GM12878 (cell line): ENCODE results near the gene CA10. TPM values are rescaled to one million over a fixed set of nuclear protein-coding genes. Genes with fewer than 3 reads are reported as not detected.

Source experiments
- ATAC-seq: fragments of 200-7000 bp; cut with Tn5 transposase; 3 replicates; pipeline ENCODE4 v1.9.1; 2020; ENCODE audit warnings: mild to moderate bottlenecking, moderate library complexity
- BruUV-seq: library from RNA; stranded (reverse); fragments of 400-500 nt; replicated peaks from 2 replicates; lab custom pipeline; 2021; lab: Mats Ljungman, UMichigan
- CTCF ChIA-PET: fragments of 300-600 bp; sonication (Branson Sonifier 250); formaldehyde crosslinking; extraction: SDS; loops from one replicate; lab custom pipeline; 2021; ENCODE audit warnings: inconsistent platforms; lab: Yijun Ruan, JAX
- POLR2A ChIA-PET: fragments of 350-600 bp; formaldehyde crosslinking; extraction: SDS; loops from one replicate; lab custom pipeline; 2021; ENCODE audit warnings: inconsistent platforms; lab: Charles Lee
- RAD21 ChIA-PET: fragments of 300-600 bp; sonication (Branson Sonifier 250); formaldehyde crosslinking; loops from one replicate; lab custom pipeline; 2023; ENCODE audit warnings: antibody characterized with exemption; ENCODE audit not compliant: unreplicated experiment; lab: Charles Lee
- SMC1A ChIA-PET: fragments of 300-600 bp; sonication (Branson Sonifier 250); formaldehyde crosslinking; loops from one replicate; lab custom pipeline; 2023; ENCODE audit not compliant: unreplicated experiment, uncharacterized antibody; lab: Charles Lee
- DNase-seq: peaks from one replicate; pipeline ENCODE4 v3.0.0-alpha.2; 2011; ENCODE audit warnings: low read depth, low spot score
- FAIRE-seq: peaks from 3 replicates; lab custom pipeline; 2011; peaks lifted over from hg19 to GRCh38; lab: Jason Lieb, UNC
- H2AFZ ChIP-seq: 2 replicates; pipeline ENCODE4 v1.6.0; 2011; ENCODE audit warnings: low read depth, low read length, control low read depth; ENCODE audit not compliant: control insufficient read depth
- H3K27ac ChIP-seq: 2 replicates; pipeline ENCODE4 v1.5.1; 2011; ENCODE audit warnings: control low read depth; ENCODE audit not compliant: control insufficient read depth, insufficient read depth
- H3K27me3 ChIP-seq, 2 experiments: replicated peaks in 1 of 2; 2 replicates each; pipeline versions ENCODE4 v1.6.0 to v1.6.1; 2011; ENCODE audit warnings: low read length in 1 of 2; ENCODE audit not compliant: control insufficient read depth in 2 of 2, insufficient read depth in 2 of 2
- H3K36me3 ChIP-seq, 2 experiments: 2 replicates each; pipeline ENCODE4 v1.5.1; 2011; ENCODE audit warnings: low read length in 1 of 2; ENCODE audit not compliant: control insufficient read depth in 2 of 2, insufficient read depth in 2 of 2
- H3K4me1 ChIP-seq: 2 replicates; pipeline ENCODE4 v1.6.1; 2011; ENCODE audit warnings: mild to moderate bottlenecking, low read length, moderate library complexity, mixed read lengths; ENCODE audit not compliant: control insufficient read depth, insufficient read depth
- H3K4me2 ChIP-seq: 2 replicates; pipeline ENCODE4 v1.6.0; 2011; ENCODE audit warnings: control low read depth; ENCODE audit not compliant: control insufficient read depth, insufficient read depth
- H3K4me3 ChIP-seq: fragments of 200-600 bp; sonication (generic); 2 replicates; pipeline ENCODE4 v1.5.1; 2016
- H3K79me2 ChIP-seq: 2 replicates; pipeline ENCODE4 v1.6.0; 2011; ENCODE audit warnings: low read length; ENCODE audit not compliant: control insufficient read depth, insufficient read depth
- H3K9ac ChIP-seq: 2 replicates; pipeline ENCODE4 v1.8.0; 2011; ENCODE audit warnings: low read length, control low read depth, mixed read lengths; ENCODE audit not compliant: control insufficient read depth, insufficient read depth
- H3K9me3 ChIP-seq: replicated peaks from 3 replicates; pipeline ENCODE4 v1.5.1; 2011; ENCODE audit warnings: mild to moderate bottlenecking, low read length; ENCODE audit not compliant: control insufficient read depth, insufficient read depth
- H4K20me1 ChIP-seq: 2 replicates; pipeline ENCODE4 v1.6.0; 2011; ENCODE audit not compliant: control insufficient read depth, insufficient read depth
- BRCA1 ChIP-seq: IDR thresholded peaks from 2 replicates; pipeline ENCODE4 v1.6.1; 2011; ENCODE audit warnings: low read depth, low read length, improper control_type of control experiment
- JUND ChIP-seq: IDR thresholded peaks from 2 replicates; pipeline ENCODE4 v1.6.1; 2012; ENCODE audit warnings: low read depth, mild to moderate bottlenecking, low read length, improper control_type of control experiment, moderate library complexity
- MEF2B ChIP-seq: fragments of 450-650 bp; IDR thresholded peaks from 2 replicates; pipeline ENCODE4 v1.6.1; 2018; ENCODE audit warnings: mild to moderate bottlenecking, moderate library complexity; ENCODE audit not compliant: partially characterized antibody, poor library complexity, severe bottlenecking
- MYC ChIP-seq: IDR thresholded peaks from 2 replicates; pipeline ENCODE4 v1.6.1; 2011; ENCODE audit warnings: mild to moderate bottlenecking, low read length, moderate library complexity, inconsistent platforms; ENCODE audit not compliant: insufficient read depth, insufficient replicate concordance, insufficient read length, severe bottlenecking
- NR2F1 ChIP-seq: fragments of 450-650 bp; conservative IDR thresholded peaks from 2 replicates; pipeline ENCODE4 v1.6.1; 2017; ENCODE audit warnings: mild to moderate bottlenecking
- NRF1 ChIP-seq: conservative IDR thresholded peaks from 2 replicates; pipeline ENCODE4 v1.6.1; 2011; ENCODE audit warnings: mild to moderate bottlenecking, low read depth, low read length, improper control_type of control experiment
- SIN3A ChIP-seq: IDR thresholded peaks from 2 replicates; pipeline ENCODE4 v1.6.1; 2012; ENCODE audit warnings: low read depth, low read length, improper control_type of control experiment
- SREBF1 ChIP-seq: IDR thresholded peaks from 2 replicates; pipeline ENCODE4 v1.6.1; 2012; ENCODE audit warnings: mild to moderate bottlenecking, low read length
- ZNF274 ChIP-seq: IDR thresholded peaks from one replicate; pipeline ENCODE4 v1.8.0; 2011; ENCODE audit not compliant: insufficient read length, insufficient read depth
- ZNF622 ChIP-seq: fragments of 450-650 bp; IDR thresholded peaks from 2 replicates; pipeline ENCODE4 v1.6.1; 2017; ENCODE audit warnings: mild to moderate bottlenecking, inconsistent platforms
- ZZZ3 ChIP-seq: IDR thresholded peaks from 2 replicates; pipeline ENCODE4 v1.6.1; 2011; ENCODE audit warnings: low read depth; ENCODE audit not compliant: control insufficient read depth, insufficient read length
- WGBS: methylation state at CpG from one replicate; pipeline ENCODE4 v1.1.6; 2016; ENCODE audit warnings: low lambda C conversion rate; ENCODE audit not compliant: insufficient replicate concordance, insufficient coverage; ENCODE audit errors: missing lambda C conversion rate; 5-methylcytosine and 5-hydroxymethylcytosine counted together
- in situ Hi-C: fragments of 300-500 bp; cut with MboI; formaldehyde crosslinking; loops from 9 replicates; pipeline ENCODE4 v1.14.3; 2018; ENCODE audit warnings: mixed read lengths
- intact Hi-C: fragments of 100-400 bp; cut with micrococcal nuclease; formaldehyde crosslinking; loops from one replicate; pipeline ENCODE4 v1.14.2; 2022; ENCODE audit not compliant: unreplicated experiment
- polyA plus RNA-seq, 11 experiments: library from polyadenylated mRNA; depleted of rRNA in 4 of 11; unstranded in 6 of 11; stranded (reverse) in 5 of 11; fragments of >200 nt; fragmentation: Nextera tagmentation in 4 of 11; fragmentation: Illumina TruSeq in 1 of 11; extraction: Ambion mirVana in 4 of 11; extraction: Trizol in 1 of 11; gene quantifications; 1 replicate in 1 of 11; 2 replicates in 10 of 11; pipeline versions ENCODE4 v1.2.1 to v1.2.3, GENCODE V29; 2011 to 2016; ENCODE audit warnings: inconsistent platforms in 2 of 11, missing spikeins in 2 of 11, low read depth in 1 of 11
- total RNA-seq, 4 experiments: library from RNA; depleted of rRNA in 3 of 4; stranded (reverse); fragments of >200 nt in 3 of 4; fragmentation: Illumina TruSeq in 1 of 4; extraction: Trizol in 1 of 4; gene quantifications; 2 replicates each; pipeline versions ENCODE4 v1.2.1 to v1.2.3, GENCODE V29; 2013 to 2021

CA10 gene
- total and polyA plus RNA-seq, 10 of the 15 experiments (the other 5 are each of a cell fraction or from before 2014, with no cell fraction given) = not detected

DNA sequence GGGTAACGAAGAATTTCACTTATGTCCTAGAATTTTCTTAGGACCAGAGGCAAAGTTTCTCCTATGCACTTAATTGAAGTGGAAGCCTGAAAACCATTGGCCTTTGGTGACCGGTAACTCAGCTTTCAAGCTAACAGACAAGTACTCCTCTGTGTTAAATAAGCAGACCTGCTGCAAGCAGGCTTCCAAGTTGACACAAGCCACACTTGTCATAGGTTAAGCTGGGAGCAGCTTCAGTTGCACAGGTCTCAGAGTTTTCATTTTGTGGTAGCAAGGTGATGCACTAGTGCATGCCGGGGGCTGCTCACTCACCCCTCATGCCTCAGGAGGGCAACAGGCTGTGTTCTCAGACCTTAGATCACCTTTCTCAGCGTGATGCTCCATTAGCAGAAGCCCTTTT, 498.2 kb downstream of the CA10 start:
- ChIA-PET CTCF (no interaction called here), RAD21 (no interaction called here), POLR2A (no interaction called here), SMC1A (no interaction called here)
- H3K36me3 ChIP-seq = no peaks in the 10 kb centered on the region
- FAIRE-seq = no peak
- H3K79me2 ChIP-seq = no peaks in the 10 kb centered on the region
- no peaks in the 10 kb centered on the region for H4K20me1 ChIP-seq
- no peak overlapping the region for H3K9ac ChIP-seq
- no peak overlapping the region for H3K4me2 ChIP-seq
- DNase-seq = no peak
- in situ Hi-C loops = no loop called here
- no peak for TF ChIP-seq NR2F1
- no peak for TF ChIP-seq SIN3A
- no peak for TF ChIP-seq ZNF622
- no peak for TF ChIP-seq JUND
- TF ChIP-seq BRCA1 = no peak
- TF ChIP-seq MYC = no peak
- TF ChIP-seq ZZZ3 = no peak
- no peak for TF ChIP-seq NRF1
- no peaks in the 10 kb centered on the region for H3K4me1 ChIP-seq
- intact Hi-C loops = no loop called here
- H3K27me3 ChIP-seq = no peaks in the 10 kb centered on the region
- no peak overlapping the region for H3K4me3 ChIP-seq
- 27% methylated on average over 4 of the region's 4 CpGs for WGBS
- no peak for ATAC-seq
- H3K27ac ChIP-seq = no peak overlapping the region
- no TSS peak for BruUV-seq
- no peak overlapping the region for H2AFZ ChIP-seq
- H3K9me3 ChIP-seq = no peaks in the 10 kb centered on the region

- Histone ChIP-seq H3K9ac (no peak overlapping the region), H3K4me3 (no peak overlapping the region)
- intact Hi-C loops = no loop called here
- no peak for TF ChIP-seq SREBF1
- no peak for TF ChIP-seq ZNF274
- no peak for TF ChIP-seq MEF2B
- TF ChIP-seq, all 136 proteins: peak for 0
- no peaks in the 10 kb centered on the region for H3K9me3 ChIP-seq
- ChIA-PET RAD21 (no interaction called here), POLR2A (no interaction called here), CTCF (interaction anchor here (0.6 kb wide), 1 partner anchor 158 kb away, joined by 3 read pairs; no protein-coding TSS in a partner anchor), SMC1A (no interaction called here)
- no peak overlapping the region for H2AFZ ChIP-seq
- no peaks in the 10 kb centered on the region for H3K27me3 ChIP-seq
- no peak overlapping the region for H3K4me2 ChIP-seq
- H3K4me1 ChIP-seq = no peaks in the 10 kb centered on the region
- DNase-seq (no peak), ATAC-seq (no peak), FAIRE-seq (no peak)
- no peaks in the 10 kb centered on the region for H3K79me2 ChIP-seq
- BruUV-seq = no TSS peak
- H3K36me3 ChIP-seq = no peaks in the 10 kb centered on the region
- H4K20me1 ChIP-seq = no peaks in the 10 kb centered on the region
- in situ Hi-C loops = no loop called here
- no peak overlapping the region for H3K27ac ChIP-seq
These were observed 501.3 kb downstream of the CA10 start for GRCh38 chr17:51657224-51657623.
